Kidney glomerular epithelial cell (primary cell): ENCODE data around the gene SURF1.
"Not testable (repeated sequence)": the region's sequence is repeated elsewhere in the genome, so short reads cannot be mapped to it uniquely, and the experiment has no call there.

ENCODE experiments used
- DNase-seq: peaks from one replicate; lab custom pipeline; 2025; lab: John Stamatoyannopoulos, UW

Gene SURF1

DNA sequence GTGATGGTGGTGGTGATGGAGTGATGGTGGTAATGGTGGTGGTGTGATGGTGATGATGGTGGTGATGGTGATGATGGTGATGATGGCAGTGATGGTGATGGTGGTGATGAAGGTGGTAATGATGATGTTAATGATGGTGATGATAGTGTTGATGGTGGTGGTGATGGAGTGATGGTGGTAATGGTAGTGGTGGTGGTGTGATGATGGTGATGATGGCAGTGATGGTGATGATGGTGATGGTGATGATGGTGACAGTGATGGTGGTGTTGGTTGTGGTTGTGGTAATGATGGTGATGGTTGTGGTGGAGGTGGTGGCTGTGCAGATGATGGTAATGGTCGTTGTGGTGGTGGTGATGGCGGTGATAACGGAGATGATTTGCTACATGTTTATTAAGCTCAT lies 27.2 kb upstream of the SURF1 start:
- DNase-seq = no peak

DNA sequence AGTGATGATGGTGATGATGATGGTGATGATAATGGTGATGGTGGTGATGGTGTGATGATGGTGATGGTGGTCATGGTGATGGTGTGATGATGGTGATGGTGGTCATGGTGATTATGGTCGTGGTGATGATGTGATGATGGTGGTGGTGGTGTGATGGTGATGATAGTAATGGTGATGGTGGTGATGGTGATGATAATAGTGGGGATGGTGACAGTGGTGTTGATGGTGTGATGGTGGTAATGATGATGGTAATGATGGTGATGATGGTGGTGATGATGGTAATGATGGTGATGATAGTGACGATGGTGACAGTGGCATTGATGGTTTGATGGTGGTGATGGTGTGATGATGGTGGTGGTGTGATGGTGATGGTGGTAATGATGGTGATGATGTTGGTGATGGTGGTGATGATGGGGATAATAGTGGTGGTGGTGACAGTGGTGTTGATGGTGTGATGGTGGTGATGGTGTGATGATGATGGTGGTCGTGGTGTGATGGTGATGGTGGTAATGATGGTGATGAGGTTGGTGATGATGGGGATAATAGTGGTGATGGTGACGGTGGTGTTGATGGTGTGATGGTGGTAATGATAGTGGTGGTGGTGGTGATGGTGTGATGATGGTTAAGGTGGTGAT lies 26.3 kb upstream of the SURF1 start:
- DNase-seq = no peak

DNA sequence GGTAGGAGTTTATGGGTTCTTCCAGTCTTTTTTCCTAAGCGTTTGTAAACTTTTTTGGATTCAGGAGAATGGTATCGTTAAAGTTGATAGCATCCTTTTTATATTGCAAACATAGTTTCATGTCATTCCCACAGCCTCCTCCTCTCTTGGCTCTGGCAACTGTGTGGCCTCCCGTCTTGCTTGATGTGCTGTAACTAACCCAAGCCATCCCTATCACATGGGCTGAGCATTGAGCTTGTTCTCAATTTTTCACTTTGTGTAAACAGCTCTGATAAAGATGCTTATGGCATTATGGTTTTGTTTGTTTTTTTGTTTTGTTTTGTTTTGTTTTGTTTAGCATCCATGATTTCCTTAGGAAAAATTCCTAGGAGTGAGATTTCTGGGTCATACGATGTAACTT lies 24.4 kb upstream of the SURF1 start:
- DNase-seq = no peak

DNA sequence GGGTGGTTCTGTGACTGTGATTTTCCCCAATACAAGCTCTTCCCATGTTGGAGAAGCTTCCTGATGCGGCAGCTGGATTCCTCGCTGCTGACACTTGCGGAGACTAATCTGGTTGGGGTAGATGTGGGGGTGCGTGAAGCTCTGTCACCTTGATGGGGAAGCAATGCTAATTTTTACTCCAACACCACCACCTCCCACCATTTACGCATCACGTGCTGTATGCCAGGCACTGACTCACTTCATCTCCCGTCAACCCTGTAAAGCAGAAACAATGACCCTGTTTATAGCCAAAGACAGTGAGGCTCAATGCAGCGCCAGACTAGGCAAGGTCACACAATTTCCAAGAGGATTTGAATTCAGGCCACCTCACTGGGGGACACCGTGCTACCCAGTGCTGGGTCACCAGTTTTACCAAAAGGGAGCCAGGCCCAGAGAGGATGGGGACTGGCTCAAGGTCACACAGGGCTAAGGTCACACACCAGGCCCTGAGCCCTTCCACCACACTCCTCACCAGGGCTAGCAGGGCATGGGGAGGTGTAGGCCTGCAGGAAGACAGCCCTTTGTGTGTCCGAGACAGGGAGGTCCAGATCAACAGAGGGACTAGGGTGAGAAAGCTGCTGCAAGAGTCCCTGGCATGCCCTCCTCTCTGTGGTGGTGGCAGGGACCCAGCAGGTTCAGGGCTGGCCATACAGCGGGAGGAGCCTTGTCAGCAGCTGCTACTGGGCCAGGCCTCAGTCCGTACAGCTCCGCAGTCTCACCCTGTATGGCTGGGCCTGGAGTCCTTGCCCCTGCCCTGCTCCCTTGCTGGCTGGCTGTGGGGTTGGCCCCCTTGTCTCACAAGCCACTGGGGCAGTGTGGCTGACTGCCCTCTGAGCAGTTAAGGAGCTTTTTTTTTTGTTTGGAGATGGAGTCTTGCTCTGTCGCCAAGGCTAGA lies 23.1 kb upstream of the SURF1 start:
- DNase-seq = no peak

DNA sequence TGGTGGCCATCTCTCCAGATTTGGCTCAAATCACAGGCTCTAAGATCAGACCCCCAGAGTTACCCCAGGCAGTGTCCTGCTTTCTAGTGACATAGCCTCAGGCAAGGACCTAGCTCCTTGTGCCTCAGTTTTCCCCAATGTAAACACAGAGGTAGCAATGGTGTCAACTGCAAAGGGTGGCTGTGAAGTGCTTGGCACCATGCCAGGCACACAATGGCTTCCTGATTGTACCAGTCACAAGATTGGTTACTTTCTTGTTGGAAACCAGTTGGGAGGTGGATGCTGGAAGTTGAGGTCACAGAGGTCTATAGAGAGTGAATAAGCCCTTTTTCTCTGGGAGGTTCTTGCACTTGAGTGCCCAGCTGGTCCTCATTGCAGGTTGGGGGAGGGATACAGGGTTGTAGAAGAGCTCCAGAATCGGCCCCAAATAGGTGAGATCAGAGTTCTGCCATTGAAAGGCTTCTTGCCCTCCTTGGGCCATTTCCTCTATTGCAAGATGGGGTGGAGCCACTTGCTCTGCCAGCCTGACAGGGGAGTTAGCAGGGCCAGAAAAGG lies 22.2 kb upstream of the SURF1 start:
- no peak for DNase-seq

DNA sequence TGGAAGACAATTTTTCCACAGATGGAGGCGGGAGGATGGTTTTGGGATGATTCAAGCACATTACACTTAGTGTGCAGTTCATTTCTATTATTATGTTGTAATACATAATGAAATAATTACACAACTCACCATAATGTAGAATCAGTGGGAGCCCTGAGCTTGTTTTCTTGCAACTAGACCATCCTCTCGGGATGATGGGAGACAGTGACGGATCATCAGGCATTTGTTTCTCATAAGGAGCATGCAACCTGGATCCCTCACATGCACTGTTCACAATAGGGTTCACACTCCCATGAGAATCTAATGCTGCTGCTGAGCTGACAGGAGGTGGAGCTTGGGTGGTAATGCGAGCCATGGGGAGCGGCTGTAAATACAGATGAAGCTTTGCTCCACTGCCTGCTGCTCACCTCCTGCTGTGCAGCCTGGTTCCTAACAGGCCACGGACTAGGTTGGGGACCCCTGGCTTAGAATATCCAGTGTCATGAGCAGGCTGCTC lies 21.5 kb upstream of the SURF1 start:
- DNase-seq = no peak

DNA sequence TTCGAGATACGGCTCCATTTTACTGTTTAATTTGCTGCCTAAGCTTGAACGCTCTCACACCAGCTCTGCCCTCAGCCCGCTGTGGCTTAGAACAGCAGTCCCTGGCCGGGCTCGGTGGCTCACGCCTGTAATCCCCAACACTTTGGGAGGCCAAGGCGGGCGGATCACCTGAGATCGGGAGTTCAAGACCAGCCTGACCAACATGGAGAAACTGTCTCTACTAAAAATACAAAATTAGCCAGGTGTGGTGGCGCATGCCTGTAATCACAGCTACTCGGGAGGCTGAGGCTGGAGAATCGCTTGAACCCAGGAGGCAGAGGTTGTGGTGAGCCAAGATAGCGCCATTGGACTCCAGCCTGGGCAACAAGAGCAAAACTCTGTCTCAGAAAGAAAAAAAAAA lies 21.0 kb upstream of the SURF1 start:
- DNase-seq = not testable (repeated sequence)

DNA sequence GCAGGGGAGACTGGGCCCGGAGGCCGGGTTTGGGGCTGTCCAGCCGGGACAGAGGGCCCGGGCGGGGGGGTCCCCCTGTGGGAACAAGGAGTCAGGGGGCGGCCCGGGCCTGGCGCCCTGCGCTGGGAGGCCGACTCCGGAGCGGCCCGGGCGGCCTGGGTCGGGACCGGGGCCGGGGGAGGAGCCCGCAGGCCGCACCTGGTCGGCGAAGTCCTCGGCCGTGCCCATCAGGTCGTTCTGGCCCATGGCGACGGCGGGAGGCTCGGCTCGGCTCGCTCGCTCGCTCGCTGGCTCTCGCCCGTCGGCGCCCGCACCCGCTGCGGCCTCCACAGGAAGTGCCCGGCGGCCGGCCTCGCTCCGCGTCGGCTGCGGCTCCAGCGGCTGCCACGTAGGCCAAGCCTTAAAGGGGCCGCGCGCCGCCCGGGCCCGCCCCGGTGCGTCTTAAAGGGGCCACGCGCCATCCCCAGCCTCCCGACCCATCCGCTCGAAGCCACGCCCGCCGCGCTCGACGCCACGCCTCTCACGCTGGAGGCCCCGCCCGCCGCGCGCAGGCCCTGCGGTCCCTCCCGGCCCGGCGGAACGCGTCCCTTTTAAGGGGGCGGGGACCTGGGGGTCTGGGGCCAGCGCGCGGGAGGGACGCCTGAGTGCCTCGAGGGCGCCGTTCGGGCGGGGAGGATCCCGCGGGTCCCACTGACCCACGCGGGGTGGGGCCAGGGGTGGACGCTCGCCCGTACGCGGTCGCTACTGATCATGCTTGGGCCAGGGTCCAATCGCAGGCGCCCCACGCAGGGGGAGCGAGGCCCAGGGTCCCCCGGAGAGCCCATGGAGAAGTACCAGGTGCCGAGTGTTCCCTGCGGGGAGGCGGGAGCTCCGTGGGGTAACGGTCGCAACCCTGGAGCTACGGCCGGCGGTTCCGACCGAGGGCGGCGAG lies 19.7 kb upstream of the SURF1 start, which contains the start of the genes STKLD1 and SURF4:
STKLD1 (plus strand) TSS at position 643 of the 931 bp plus-strand sequence; CDS start at position 751, 108 bp downstream.
SURF4 (minus strand) TSS at position 337 of the 931 bp plus-strand sequence; CDS start at position 246, 91 bp downstream.
- peak; percentile 77 for DNase-seq

DNA sequence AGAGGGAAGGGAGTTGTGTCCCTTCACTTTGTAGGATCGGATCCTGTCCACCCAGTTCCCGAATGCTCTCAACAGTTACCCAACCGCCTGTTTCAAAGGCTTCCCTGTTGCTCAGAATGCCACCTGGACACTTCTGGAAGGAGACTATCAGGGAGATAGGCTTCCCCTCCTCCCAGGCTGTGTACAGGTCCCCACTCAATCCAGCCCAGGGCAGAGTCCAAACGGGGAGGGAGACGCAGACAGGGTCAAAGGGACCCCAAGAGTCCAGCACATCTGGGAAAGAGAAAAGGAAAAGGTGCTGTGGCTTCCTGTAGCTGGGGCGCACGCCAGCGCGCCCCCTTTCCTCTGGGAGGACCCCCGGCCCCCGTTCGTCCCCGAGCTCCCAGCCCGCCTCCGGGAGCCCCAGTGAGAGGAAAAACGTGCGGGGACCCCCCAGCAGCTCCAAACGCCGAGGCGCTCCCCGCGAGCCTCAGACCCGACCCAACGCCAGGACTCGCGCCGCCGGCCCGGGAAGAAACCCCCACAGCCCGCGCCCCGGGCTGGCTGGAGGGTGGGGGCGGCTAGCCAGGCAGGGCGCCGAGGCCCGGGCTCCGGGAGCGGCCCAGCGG lies 18.9 kb upstream of the SURF1 start:
- DNase-seq = no peak

DNA sequence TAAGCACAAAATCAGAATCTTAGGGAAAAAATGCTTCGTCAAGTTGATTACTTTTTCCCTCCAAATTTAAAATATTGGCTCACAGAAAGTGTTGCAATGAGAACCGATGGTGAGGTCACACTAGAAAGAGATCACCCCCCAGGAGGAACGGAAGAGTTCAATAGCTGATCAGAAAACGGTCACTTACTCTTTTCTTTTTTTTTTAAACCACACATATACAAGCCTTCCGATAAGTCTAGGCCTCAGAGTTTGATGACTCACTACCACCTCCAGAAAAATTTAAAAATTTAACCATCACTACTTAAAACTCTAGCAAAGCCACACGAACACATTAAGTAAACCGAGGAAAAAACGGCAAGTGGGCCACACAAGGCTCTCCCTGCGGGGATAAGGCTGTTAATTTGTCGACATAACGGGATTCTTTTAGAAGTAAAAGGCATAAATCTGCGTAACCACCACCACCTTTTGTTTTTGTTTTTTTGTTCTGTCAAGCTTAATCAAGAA lies 18.4 kb upstream of the SURF1 start:
- no peak for DNase-seq

DNA sequence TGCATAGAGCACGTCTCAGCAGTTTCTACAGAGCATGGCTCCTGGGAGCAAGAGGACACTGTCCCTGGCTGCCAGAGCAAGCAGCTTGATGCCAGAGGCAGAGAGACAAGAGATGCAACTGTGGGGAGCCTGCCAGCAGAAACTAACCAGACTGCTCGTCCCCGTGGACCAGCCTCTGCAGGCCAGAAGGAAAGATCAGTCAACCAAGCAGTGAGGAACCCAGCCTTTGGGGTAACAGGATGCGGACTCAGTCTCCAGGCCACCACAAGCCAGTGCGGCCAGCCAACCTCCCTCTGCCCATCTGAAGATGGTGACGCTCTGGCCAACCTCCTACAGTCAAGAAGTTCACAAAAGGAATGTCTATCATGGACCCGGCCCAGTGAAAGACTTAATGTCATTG lies 15.9 kb upstream of the SURF1 start:
- DNase-seq = no peak

DNA sequence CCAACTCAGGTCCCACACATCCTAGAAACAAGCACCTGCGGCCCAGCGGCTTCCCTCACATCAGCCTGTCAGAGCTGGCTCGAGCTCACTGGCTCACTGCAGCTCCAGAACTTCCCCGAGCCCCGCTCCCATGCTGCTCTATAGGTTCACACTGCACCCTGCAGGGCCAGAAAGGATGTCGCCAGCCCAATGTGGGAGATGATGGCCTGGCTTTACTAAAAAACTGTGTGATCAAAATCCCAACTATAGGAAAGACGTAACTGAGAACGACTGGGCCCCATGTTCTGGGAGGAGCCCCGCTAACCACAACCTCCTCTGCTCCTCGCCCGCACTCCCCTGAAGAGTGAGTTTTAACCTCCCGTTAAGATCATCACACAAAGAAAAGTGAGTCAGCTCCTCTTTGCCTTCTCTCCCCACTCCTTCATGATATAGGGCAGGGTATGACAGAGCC lies 15.0 kb upstream of the SURF1 start:
- DNase-seq = no peak

DNA sequence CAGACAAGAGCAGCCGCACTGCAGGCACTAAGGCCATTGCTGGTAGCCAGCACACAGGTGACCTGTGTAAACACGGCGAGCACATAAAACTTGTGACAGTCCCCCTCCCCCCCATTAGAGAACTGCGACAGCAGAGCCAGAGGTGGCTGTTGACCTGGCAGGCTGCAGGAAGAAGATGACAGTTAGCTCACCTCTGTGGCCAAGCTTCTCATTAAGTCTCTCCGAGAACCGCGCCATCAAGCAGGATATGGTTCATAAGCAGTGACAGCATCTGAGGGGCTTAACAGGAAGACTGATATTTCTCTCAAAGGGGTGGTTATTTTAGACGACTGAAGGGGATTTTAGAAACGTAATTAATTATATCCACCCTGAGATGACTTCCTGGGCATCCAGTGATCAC lies 14.4 kb upstream of the SURF1 start:
- no peak for DNase-seq

DNA sequence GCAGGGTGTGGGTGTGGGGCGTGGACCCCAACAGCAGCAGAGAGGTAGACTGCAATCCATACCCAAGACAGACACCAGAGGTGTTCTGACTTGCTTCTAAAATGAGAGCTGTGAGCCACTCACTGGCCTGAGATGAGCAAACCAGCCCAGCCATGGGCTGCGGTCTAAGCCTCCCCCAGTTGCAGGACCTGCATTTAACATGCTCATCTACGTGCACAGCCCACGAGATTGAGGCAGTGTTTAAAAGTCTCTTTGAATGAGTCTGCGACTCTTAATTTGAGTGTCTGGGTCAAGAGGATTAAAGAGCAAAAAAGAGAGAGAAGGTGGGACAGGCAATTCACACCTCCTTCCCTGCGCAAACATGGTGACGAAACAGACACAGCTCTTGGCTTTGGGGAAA lies 13.6 kb upstream of the SURF1 start:
- DNase-seq = no peak

DNA sequence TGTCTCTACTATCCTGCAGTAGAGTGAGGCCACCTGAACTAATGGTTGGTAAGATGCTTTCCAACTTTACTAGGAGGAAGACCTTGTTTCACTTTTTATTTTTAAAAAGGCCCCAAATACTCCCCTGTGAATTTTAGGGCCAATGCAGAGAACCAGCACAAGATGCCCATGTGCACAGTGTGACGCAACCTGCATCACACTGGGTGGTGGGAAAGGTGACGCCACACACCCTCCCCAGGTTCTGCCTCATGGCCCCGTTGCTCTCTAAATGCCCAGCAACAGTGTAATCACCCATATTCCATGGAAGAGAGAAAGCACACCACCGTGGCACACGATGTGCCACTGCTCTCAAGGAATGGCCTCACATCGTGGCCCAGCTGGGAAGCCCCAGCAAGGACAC lies 13.1 kb upstream of the SURF1 start:
- DNase-seq = no peak

DNA sequence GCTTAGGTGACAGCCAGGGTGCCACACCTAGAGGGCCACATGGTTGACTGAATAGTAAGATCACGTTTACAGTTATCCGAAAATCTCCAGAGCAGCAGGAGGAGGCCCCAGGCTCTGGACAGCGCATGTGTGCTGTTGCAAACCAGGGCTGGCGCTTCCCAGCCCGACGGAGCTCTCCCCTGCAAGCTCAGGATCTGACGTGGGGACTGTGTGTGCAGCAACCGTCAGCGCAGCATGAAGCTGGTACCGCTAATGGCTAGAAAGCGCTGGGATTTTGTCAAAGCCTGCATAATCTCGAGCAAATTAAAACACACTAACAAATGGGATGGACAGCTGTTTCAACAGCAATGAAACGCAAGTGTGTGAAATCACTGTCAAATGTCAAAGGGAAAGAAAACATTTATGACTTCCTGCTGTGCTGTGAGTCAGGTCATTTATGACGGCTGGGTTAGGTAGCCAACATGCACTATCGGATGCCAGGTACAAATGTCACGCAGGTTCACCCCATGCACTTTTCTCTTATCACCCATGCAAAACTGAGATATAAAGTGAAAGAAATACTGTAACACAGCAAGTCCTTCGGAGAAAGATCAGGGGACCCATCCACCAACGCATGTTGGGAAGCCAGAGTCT lies 12.1 kb upstream of the SURF1 start:
- DNase-seq = no peak

DNA sequence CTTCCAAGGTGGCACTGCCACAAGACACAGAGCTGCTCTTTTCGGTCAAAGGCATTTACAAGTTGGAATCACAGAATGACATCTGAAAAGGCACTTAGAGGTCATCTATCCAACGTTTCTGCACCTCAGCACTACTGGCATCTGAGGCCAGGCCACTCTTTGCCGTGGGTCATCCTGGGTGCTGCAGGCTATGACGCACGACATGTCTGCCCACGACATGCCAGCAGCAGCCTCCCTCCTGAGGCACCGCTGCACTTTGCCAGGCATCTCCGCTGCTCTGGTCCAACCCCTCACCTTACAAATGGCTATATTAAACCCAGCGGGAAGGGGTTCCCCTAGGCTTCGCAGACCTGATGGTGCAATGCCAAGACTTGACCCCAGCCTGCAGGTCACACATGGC lies 11.5 kb upstream of the SURF1 start:
- DNase-seq = no peak

DNA sequence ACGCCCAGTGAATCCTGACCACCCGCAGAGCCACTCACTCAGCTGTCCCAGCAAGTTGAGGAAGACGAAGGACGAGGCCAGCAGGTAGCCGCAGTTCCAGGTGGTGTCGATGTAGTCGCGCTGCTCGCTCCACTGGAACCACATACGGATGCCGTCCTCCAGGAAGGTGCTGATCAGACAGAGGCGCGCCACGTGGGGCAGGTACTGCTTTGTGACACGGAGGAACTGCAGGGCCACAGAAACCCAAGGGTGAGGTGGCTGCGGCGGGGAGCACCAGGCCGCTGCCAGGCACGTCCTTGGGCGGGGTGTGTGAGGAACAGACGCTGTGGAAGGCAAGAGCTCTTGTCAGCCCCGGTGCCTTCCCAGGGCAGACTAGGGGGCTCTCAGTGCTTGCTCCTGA lies 10.9 kb upstream of the SURF1 start:
- no peak for DNase-seq

DNA sequence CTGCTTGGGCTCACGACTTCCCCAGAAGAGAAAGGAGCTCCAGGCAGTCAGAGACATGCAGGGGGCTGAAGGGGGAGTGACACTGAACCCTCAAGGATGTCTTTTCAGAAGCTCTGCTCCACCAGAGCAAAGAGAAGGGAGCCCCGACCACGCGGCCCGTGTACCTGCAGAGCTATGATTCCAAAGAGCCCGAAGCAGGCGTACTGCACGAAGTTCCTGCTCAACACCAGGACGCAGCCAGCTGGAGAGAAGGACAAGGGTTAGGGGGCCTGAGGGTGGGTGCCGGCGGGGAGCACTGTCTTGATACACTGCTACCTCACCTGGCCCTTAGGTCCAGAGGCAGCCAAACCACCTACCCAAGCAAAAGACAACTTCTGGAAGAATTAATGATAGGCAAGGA lies 10.1 kb upstream of the SURF1 start:
- DNase-seq = no peak

DNA sequence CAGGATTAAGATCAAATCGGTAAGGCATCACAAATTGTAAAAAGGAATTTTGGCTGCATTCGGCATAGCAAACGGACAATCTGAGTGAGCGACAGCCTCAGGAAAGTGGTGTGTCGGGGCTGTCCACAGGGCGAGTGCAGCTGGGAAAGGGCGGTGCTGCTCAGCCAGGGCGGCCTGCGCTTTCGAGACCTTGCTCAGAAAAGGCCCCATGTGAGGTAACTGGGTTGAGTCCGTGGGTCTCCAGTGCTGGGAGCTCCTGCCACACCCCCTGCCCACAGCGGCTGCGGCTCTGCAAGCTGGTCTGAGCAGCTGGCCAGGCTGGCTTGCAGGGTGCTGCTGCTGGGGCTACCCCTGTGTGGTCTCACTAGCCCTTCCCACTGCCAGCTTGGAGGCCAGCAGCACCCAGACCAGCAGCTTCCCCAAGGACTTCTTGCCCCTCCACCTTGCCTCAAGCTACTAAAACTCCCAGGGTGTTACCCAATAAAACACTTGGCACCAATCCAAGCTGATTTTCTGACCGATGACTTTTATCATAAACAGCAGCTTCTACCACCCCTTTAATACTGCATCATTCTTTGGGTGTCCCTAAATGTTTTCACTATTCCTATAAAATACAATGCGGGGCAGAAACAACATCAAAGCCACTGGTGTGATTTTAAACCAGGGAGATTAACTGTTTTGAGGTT lies 6.2 kb upstream of the SURF1 start:
- no peak for DNase-seq
